IMR-90 (cell line): Measurements from ENCODE around the gene KRTAP12-1. TPM values are rescaled to one million over a fixed set of nuclear protein-coding genes. Genes with fewer than 3 reads are reported as not detected.

ENCODE experiments used
- ATAC-seq: fragments of 200-7000 bp; cut with Tn5 transposase; 2 replicates; pipeline ENCODE4 v1.9.1; 2020; ENCODE audit warnings: low read depth, mild to moderate bottlenecking, moderate library complexity
- BruUV-seq: library from RNA; stranded (reverse); fragments of 400-500 nt; replicated peaks from 2 replicates; lab custom pipeline; 2021; lab: Mats Ljungman, UMichigan
- CTCF ChIA-PET: fragments of 300-600 bp; formaldehyde crosslinking; extraction: SDS; loops from one replicate; lab custom pipeline; 2021; ENCODE audit warnings: antibody characterized with exemption; lab: Yijun Ruan, JAX
- POLR2A ChIA-PET: fragments of 300-600 bp; sonication (Branson Sonifier 250); formaldehyde crosslinking; loops from one replicate; lab custom pipeline; 2022; ENCODE audit warnings: antibody characterized with exemption; ENCODE audit not compliant: unreplicated experiment; lab: Charles Lee
- DNase-seq: peaks from one replicate; pipeline ENCODE4 v3.0.0; 2013
- H2AFZ ChIP-seq: replicated peaks from 2 replicates; pipeline ENCODE3; 2013; ENCODE audit warnings: low read length, mild to moderate bottlenecking; ENCODE audit not compliant: poor library complexity
- H2AK5ac ChIP-seq: 2 replicates; pipeline ENCODE4 v1.6.1; 2013; ENCODE audit warnings: low read depth, low read length, inconsistent platforms
- H2AK9ac ChIP-seq: replicated peaks from 2 replicates; pipeline ENCODE3; 2013; ENCODE audit warnings: mild to moderate bottlenecking, low read depth, low read length, moderate library complexity; ENCODE audit not compliant: poor library complexity
- H2BK120ac ChIP-seq: 2 replicates; pipeline ENCODE4 v1.6.1; 2013; ENCODE audit warnings: low read depth, low read length, inconsistent platforms
- H2BK15ac ChIP-seq: 3 replicates; pipeline ENCODE4 v1.6.1; 2013; ENCODE audit warnings: low read depth, low read length, inconsistent platforms
- H2BK20ac ChIP-seq: 2 replicates; pipeline ENCODE4 v1.6.1; 2013; ENCODE audit warnings: low read depth, mild to moderate bottlenecking, inconsistent platforms, low read length, moderate library complexity
- H2BK5ac ChIP-seq: 2 replicates; pipeline ENCODE4 v1.6.1; 2013; ENCODE audit warnings: mild to moderate bottlenecking, low read depth, low read length, inconsistent platforms; ENCODE audit not compliant: poor library complexity, severe bottlenecking
- H3K14ac ChIP-seq: replicated peaks from 2 replicates; pipeline ENCODE4 v1.6.1; 2013; ENCODE audit warnings: low read depth, low read length, inconsistent platforms
- H3K18ac ChIP-seq: 2 replicates; pipeline ENCODE4 v1.6.1; 2013; ENCODE audit warnings: low read depth, low read length, control low read depth
- H3K23ac ChIP-seq: 2 replicates; pipeline ENCODE4 v1.6.1; 2013; ENCODE audit warnings: low read depth, low read length, inconsistent platforms
- H3K27ac ChIP-seq: 2 replicates; pipeline ENCODE4 v1.5.1; 2013; ENCODE audit warnings: mild to moderate bottlenecking, control low read depth, low read length; ENCODE audit not compliant: insufficient read depth
- H3K27me3 ChIP-seq: 2 replicates; pipeline ENCODE4 v1.6.1; 2013; ENCODE audit warnings: low read length; ENCODE audit not compliant: control insufficient read depth, insufficient read depth
- H3K36me3 ChIP-seq: 2 replicates; pipeline ENCODE4 v1.6.1; 2013; ENCODE audit warnings: low read length, mixed read lengths; ENCODE audit not compliant: control insufficient read depth, insufficient read depth
- H3K4ac ChIP-seq: 2 replicates; pipeline ENCODE4 v1.6.1; 2013; ENCODE audit warnings: low read depth, low read length, inconsistent platforms
- H3K4me1 ChIP-seq: 2 replicates; pipeline ENCODE4 v1.6.1; 2013; ENCODE audit warnings: low read length, mixed read lengths; ENCODE audit not compliant: control insufficient read depth, insufficient read depth
- H3K4me2 ChIP-seq: 2 replicates; pipeline ENCODE4 v1.6.1; 2013; ENCODE audit warnings: low read depth, mild to moderate bottlenecking, control low read depth, low read length, moderate library complexity
- H3K4me3 ChIP-seq: 2 replicates; pipeline ENCODE4 v1.5.1; 2013; ENCODE audit warnings: low read depth, mild to moderate bottlenecking, control low read depth, low read length, moderate library complexity; ENCODE audit not compliant: insufficient read depth
- H3K56ac ChIP-seq: 2 replicates; pipeline ENCODE4 v1.6.1; 2013; ENCODE audit warnings: low read length, inconsistent platforms; ENCODE audit not compliant: insufficient read depth; ENCODE audit errors: extremely low read depth
- H3K79me1 ChIP-seq, 2 experiments: 2 replicates each; pipeline ENCODE4 v1.6.1; 2013; ENCODE audit warnings: low read length in 2 of 2, inconsistent platforms in 1 of 2, low read depth in 1 of 2
- H3K9ac ChIP-seq: 2 replicates; pipeline ENCODE4 v1.6.1; 2013; ENCODE audit warnings: low read depth, low read length, control low read depth
- H3K9me1 ChIP-seq: 2 replicates; pipeline ENCODE4 v1.6.1; 2013; ENCODE audit warnings: low read length, inconsistent platforms; ENCODE audit not compliant: insufficient read depth
- H3K9me3 ChIP-seq: 2 replicates; pipeline ENCODE4 v1.6.1; 2013; ENCODE audit warnings: low read length; ENCODE audit not compliant: control insufficient read depth, insufficient read depth
- H4K20me1 ChIP-seq: 2 replicates; pipeline ENCODE4 v1.6.1; 2013; ENCODE audit warnings: low read length, inconsistent platforms; ENCODE audit not compliant: insufficient read depth
- H4K5ac ChIP-seq: 2 replicates; pipeline ENCODE4 v1.6.1; 2013; ENCODE audit warnings: mild to moderate bottlenecking, low read depth, low read length, control low read depth
- H4K8ac ChIP-seq, 2 experiments: 2 replicates each; pipeline ENCODE4 v1.6.1; 2013; ENCODE audit warnings: low read depth in 2 of 2, low read length in 2 of 2, control low read depth in 1 of 2, inconsistent platforms in 1 of 2
- H4K91ac ChIP-seq: 2 replicates; pipeline ENCODE4 v1.6.1; 2013; ENCODE audit warnings: low read depth, low read length, inconsistent platforms; ENCODE audit not compliant: insufficient read depth
- CTCF ChIP-seq: conservative IDR thresholded peaks from 2 replicates; pipeline ENCODE4 v1.5.1; 2012; ENCODE audit warnings: mild to moderate bottlenecking, low read depth, low read length, improper control_type of control experiment
- WGBS, 2 experiments: methylation state at CpG; one replicate each; pipeline versions ENCODE4 v1.1.5 to v1.1.7; 2013; ENCODE audit warnings: missing lambda C conversion rate in 2 of 2; ENCODE audit not compliant: insufficient read length in 1 of 2; ENCODE audit errors: extremely low coverage in 2 of 2; 5-methylcytosine and 5-hydroxymethylcytosine counted together
- dilution Hi-C: fragments of 300-500 bp; cut with HindIII; formaldehyde crosslinking; loops from one replicate; pipeline ENCODE4 v1.14.3; 2018; ENCODE audit warnings: low sequenced_read_pairs; ENCODE audit not compliant: unreplicated experiment
- in situ Hi-C: fragments of 300-500 bp; cut with MboI; formaldehyde crosslinking; loops from 3 replicates; pipeline ENCODE4 v1.14.3; 2019; ENCODE audit warnings: low sequenced_read_pairs, inconsistent platforms, mixed read lengths
- intact Hi-C: fragments of 100-400 bp; cut with micrococcal nuclease; formaldehyde crosslinking; loops from 2 replicates; pipeline ENCODE4 v1.10.0; 2022
- polyA plus RNA-seq, 3 experiments: library from polyadenylated mRNA; depleted of rRNA; stranded (reverse); fragments of >200 nt; gene quantifications; 2 replicates each; pipeline ENCODE4 v1.2.3, GENCODE V29; 2012; ENCODE audit warnings: low replicate concordance in 1 of 3
- total RNA-seq: library from RNA; depleted of rRNA; stranded (reverse); fragments of >200 nt; gene quantifications from 2 replicates; pipeline ENCODE4 v1.2.3, GENCODE V29; 2012

The KRTAP12-1 gene
- total and polyA plus RNA-seq, 2 of the 4 experiments (the other 2 are of a cell fraction) = not detected

- Histone ChIP-seq H4K8ac (no peak overlapping the region), H3K27me3 (peaks cover 31% of the 10 kb centered on the region), H3K56ac (no peak overlapping the region), H4K20me1 (no peaks in the 10 kb centered on the region), H3K27ac (no peak overlapping the region), H3K9me1 (no peaks in the 10 kb centered on the region), H2AFZ (no peak overlapping the region), H3K23ac (no peak overlapping the region), H2BK5ac (no peak overlapping the region), H3K9me3 (no peaks in the 10 kb centered on the region), H3K4me2 (no peak overlapping the region), H2BK20ac (no peak overlapping the region), H3K4me1 (no peaks in the 10 kb centered on the region), H4K91ac (no peak overlapping the region), H3K4ac (no peak overlapping the region), H3K4me3 (no peak overlapping the region), H3K14ac (no peak overlapping the region), H3K36me3 (no peaks in the 10 kb centered on the region), H2AK9ac (no peak overlapping the region), H2BK15ac (no peak overlapping the region), H4K5ac (no peak overlapping the region), H3K9ac (no peak overlapping the region), H2AK5ac (no peak overlapping the region), H3K18ac (no peak overlapping the region), H2BK120ac (no peak overlapping the region), H3K79me1 (no peaks in the 10 kb centered on the region)
- in situ Hi-C loops (no loop called here), intact Hi-C loops (no loop called here), dilution Hi-C loops (no loop called here)
- BruUV-seq = no TSS peak
- ATAC-seq (no peak), DNase-seq (no peak)
- 20% methylated on average over 1 of the region's 11 CpGs; no CpG with 5 or more reads in 1 of the 2 experiments for WGBS, 2 experiments
- TF ChIP-seq CTCF = no peak
- ChIA-PET CTCF (no interaction called here), POLR2A (no interaction called here)
Measured at GRCh38 chr21:44687671-44688070, 5.7 kb upstream of the KRTAP12-1 start.
